Sigmoid colon (tissue), 7 donors: Measurements from ENCODE around the gene HACD4. TPM values are rescaled to one million over a fixed set of nuclear protein-coding genes. Genes with fewer than 3 reads are reported as not detected.
"Not testable (repeated sequence)": the region's sequence is repeated elsewhere in the genome, so short reads cannot be mapped to it uniquely, and the experiment has no call there.

ENCODE experiments used
- DNase-seq: peaks from one replicate; pipeline ENCODE4 v3.0.0-alpha.2; 2019
- H3K27ac ChIP-seq, 4 donors: fragments of 200-600 bp; sonication (generic); one replicate each; pipeline ENCODE4 v1.5.1; 2016 to 2019; ENCODE audit warnings: mild to moderate bottlenecking in 1 of 4
- H3K27me3 ChIP-seq, 3 donors: fragments of 200-600 bp; sonication (generic); one replicate each; pipeline ENCODE4 v1.5.1; 2019; ENCODE audit warnings: mild to moderate bottlenecking in 1 of 3
- H3K36me3 ChIP-seq, 4 donors: fragments of 200-600 bp; sonication (generic); one replicate each; pipeline ENCODE4 v1.5.1; 2016 to 2019
- H3K4me1 ChIP-seq, 4 donors: fragments of 200-600 bp; sonication (generic); one replicate each; pipeline ENCODE4 v1.5.1; 2017 to 2019
- H3K4me3 ChIP-seq, 4 donors: fragments of 200-600 bp; sonication (generic); one replicate each; pipeline ENCODE4 v1.5.1; 2017 to 2019; ENCODE audit warnings: mild to moderate bottlenecking in 2 of 4, moderate library complexity in 1 of 4
- H3K9me3 ChIP-seq, 4 donors: fragments of 200-600 bp in 3 of 4; sonication (generic) in 3 of 4; one replicate each; pipeline versions ENCODE4 v1.5.1 to v1.6.1; 2013 to 2019
- EP300 ChIP-seq, 4 donors: sonication (generic); formaldehyde crosslinking; IDR thresholded peaks; one replicate each; pipeline ENCODE4 v1.6.1; 2017; ENCODE audit warnings: antibody characterized with exemption in 4 of 4
- POLR2A ChIP-seq, 2 donors: fragments of 450-650 bp; IDR thresholded peaks; one replicate each; pipeline ENCODE4 v1.6.1; 2016; ENCODE audit warnings: antibody characterized with exemption in 2 of 2, mild to moderate bottlenecking in 2 of 2, moderate library complexity in 2 of 2
- POLR2AphosphoS5 ChIP-seq, 4 donors: sonication (generic); formaldehyde crosslinking; IDR thresholded peaks; one replicate each; pipeline ENCODE4 v1.6.1; 2017; ENCODE audit warnings: antibody characterized with exemption in 4 of 4
- WGBS, 2 donors: extraction: QIAGEN DNeasy Blood & Tissue Kit; methylation state at CpG; one replicate each; pipeline ENCODE4 v1.1.7; 2013; 5-methylcytosine and 5-hydroxymethylcytosine counted together
- intact Hi-C: fragments of 100-400 bp; cut with DNase I; formaldehyde crosslinking; loops from one replicate; pipeline ENCODE4 v1.15.1; 2023
- polyA plus RNA-seq, 3 donors: library from polyadenylated mRNA; stranded (reverse); fragments of 200-250 nt; gene quantifications; one replicate each; pipeline ENCODE4 v1.2.3, GENCODE V29; 2013
- total RNA-seq, 4 donors: library from RNA; depleted of rRNA; stranded (reverse); fragments of >200 nt; gene quantifications; one replicate each; pipeline ENCODE4 v1.1.0, GENCODE V29; 2016
- TF ChIP-seq, protein P1 (sequence below), 4 experiments: fragments of 450-650 bp in 3 of 4; fragments of 200-600 bp in 1 of 4; IDR thresholded peaks; one replicate each; pipeline ENCODE4 v1.5.1; 2016 to 2019; ENCODE audit warnings: antibody characterized with exemption in 4 of 4, mild to moderate bottlenecking in 3 of 4, moderate library complexity in 2 of 4
- donor health status: healthy with polysubstance abuse.
- donor health status: Bipolar disorder and iron deficiency.
- donor health status: healthy.

Gene HACD4
- total and polyA plus RNA-seq, 7 donors: 1.4 to 14.7 (median 8.8) TPM

DNA sequence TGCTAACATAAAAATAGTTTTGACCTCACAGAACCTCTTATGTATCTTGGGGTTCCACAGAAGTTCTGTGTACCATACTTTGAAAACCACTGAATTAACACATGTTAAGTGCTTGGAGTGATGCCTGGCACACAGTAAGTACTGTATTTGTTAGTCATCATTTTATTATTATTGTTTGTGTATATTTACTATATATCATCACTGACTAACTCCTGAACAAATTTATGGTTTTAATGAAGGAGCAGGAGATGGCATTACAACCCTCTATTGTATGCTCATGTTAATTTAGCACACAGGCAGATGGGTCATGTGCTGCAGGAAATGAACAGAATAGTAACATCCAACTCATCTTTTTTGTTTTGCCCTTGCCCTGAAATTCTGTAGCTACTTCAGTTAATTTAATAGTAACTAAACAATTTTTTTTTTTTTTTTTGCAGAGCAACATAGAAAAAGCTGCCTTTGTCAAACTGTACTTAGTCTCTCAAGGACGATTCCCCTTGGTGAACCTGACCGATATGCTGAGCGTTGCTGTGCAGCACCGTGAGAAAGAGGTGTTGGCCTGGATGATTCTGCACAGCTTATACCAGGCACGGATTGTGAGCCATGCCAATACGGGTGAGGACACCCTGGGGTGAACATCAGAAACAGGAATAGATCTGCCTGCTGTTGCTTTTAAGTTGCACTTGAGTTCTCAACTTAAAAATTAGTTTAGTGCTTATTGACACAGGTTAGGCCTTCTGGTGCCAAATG, 45.4 kb downstream of the HACD4 start:
- H3K9me3 ChIP-seq: no peaks in the 10 kb centered on the region
- intact Hi-C loops: loop anchor here (10.0 kb wide), 1 partner anchor 109 kb away; no protein-coding TSS in a partner anchor
- no peak for TF ChIP-seq POLR2AphosphoS5 (IDR thresholded peaks at IDR 0.05)
- TF ChIP-seq POLR2A (IDR thresholded peaks at IDR 0.05): no peak
- H3K27ac ChIP-seq: no peak overlapping the region
- H3K4me3 ChIP-seq: no peak overlapping the region
- H3K4me1 ChIP-seq: peaks cover 0 to 49% (median 31%) of the 10 kb centered on the region in 4 donors
- DNase-seq: no peak
- 94 to 96% methylated on average over 6 of the region's 6 CpGs for WGBS, 2 donors
- H3K27me3 ChIP-seq: no peaks in the 10 kb centered on the region
- peaks cover 0 to 8% (median 6%) of the 10 kb centered on the region in 4 donors for H3K36me3 ChIP-seq

DNA sequence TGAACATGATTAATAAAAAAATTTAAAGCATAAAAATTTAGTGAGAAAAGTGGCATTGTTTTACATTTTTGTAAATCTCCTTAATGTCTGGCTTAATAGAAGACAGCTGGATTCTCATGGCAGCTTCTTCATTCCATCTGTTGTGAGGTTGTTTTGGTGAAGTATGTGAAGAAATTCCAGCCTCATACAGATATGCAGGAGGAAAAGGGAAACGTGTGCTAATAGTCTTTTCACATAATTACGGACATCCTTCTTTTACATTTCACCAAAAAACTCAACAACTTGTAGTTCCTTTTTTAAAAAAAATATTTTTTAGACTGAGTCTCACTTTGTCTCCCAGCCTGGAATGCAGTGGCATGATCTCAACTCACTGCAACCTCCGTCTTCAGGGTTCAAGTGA, 46.9 kb downstream of the HACD4 start:
- intact Hi-C loops: loop anchor here (10.0 kb wide), 1 partner anchor 110 kb away; no protein-coding TSS in a partner anchor
- no peaks in the 10 kb centered on the region for H3K27me3 ChIP-seq
- TF ChIP-seq POLR2AphosphoS5 (IDR thresholded peaks at IDR 0.05): no peak
- no peak for TF ChIP-seq EP300 (IDR thresholded peaks at IDR 0.05)
- TF ChIP-seq, protein P1, sequence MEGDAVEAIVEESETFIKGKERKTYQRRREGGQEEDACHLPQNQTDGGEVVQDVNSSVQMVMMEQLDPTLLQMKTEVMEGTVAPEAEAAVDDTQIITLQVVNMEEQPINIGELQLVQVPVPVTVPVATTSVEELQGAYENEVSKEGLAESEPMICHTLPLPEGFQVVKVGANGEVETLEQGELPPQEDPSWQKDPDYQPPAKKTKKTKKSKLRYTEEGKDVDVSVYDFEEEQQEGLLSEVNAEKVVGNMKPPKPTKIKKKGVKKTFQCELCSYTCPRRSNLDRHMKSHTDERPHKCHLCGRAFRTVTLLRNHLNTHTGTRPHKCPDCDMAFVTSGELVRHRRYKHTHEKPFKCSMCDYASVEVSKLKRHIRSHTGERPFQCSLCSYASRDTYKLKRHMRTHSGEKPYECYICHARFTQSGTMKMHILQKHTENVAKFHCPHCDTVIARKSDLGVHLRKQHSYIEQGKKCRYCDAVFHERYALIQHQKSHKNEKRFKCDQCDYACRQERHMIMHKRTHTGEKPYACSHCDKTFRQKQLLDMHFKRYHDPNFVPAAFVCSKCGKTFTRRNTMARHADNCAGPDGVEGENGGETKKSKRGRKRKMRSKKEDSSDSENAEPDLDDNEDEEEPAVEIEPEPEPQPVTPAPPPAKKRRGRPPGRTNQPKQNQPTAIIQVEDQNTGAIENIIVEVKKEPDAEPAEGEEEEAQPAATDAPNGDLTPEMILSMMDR (IDR thresholded peaks at IDR 0.05): no peak
- TF ChIP-seq POLR2A (IDR thresholded peaks at IDR 0.05): no peak
- H3K4me1 ChIP-seq: peaks cover 0 to 62% (median 37%) of the 10 kb centered on the region in 4 donors
- H3K4me3 ChIP-seq: no peak overlapping the region
- no peak for DNase-seq
- no peaks in the 10 kb centered on the region for H3K9me3 ChIP-seq
- 78 to 86% methylated on average over 3 of the region's 3 CpGs for WGBS, 2 donors
- no peaks in the 10 kb centered on the region for H3K36me3 ChIP-seq
- H3K27ac ChIP-seq: peak overlapping the region in 2 of 4 donors; percentile 33 to 35

DNA sequence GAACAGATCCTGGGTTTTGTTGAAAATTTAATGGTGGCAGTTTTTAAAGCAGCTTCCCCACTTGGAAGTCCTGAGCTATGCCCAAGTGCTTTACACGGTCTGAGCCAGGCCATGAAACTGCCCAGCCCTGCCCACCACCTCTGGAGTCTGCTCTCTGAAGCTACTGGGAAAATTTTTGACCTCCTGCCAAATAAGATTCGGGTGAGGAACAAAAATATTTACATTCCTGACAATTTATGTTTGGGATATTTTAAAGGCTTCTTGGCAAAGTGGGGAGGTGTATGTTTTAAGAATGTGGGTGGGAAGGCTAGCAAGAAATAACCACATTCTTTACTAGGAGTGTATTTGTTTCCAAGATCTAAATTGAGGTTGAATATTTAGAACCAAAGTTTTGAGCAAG, 50.0 kb downstream of the HACD4 start:
- no peak for DNase-seq
- H3K4me1 ChIP-seq: peaks cover 0 to 50% (median 34%) of the 10 kb centered on the region in 4 donors
- H3K27me3 ChIP-seq: no peaks in the 10 kb centered on the region
- H3K4me3 ChIP-seq: peak overlapping the region in 1 of 4 donors; percentile 10
- H3K36me3 ChIP-seq: peaks cover 0 to 5% (median 0%) of the 10 kb centered on the region in 4 donors
- intact Hi-C loops: loop anchor here (10.0 kb wide), 1 partner anchor 113 kb away; no protein-coding TSS in a partner anchor
- peak overlapping the region; percentile 63 to 80 (median 74) for H3K27ac ChIP-seq
- H3K9me3 ChIP-seq: no peaks in the 10 kb centered on the region
- TF ChIP-seq EP300 (IDR thresholded peaks at IDR 0.05): no peak
- TF ChIP-seq, protein P1 (IDR thresholded peaks at IDR 0.05): no peak
- no peak for TF ChIP-seq POLR2A (IDR thresholded peaks at IDR 0.05)
- TF ChIP-seq POLR2AphosphoS5 (IDR thresholded peaks at IDR 0.05): no peak
- 16 to 44% methylated on average over 2 of the region's 2 CpGs for WGBS, 2 donors

DNA sequence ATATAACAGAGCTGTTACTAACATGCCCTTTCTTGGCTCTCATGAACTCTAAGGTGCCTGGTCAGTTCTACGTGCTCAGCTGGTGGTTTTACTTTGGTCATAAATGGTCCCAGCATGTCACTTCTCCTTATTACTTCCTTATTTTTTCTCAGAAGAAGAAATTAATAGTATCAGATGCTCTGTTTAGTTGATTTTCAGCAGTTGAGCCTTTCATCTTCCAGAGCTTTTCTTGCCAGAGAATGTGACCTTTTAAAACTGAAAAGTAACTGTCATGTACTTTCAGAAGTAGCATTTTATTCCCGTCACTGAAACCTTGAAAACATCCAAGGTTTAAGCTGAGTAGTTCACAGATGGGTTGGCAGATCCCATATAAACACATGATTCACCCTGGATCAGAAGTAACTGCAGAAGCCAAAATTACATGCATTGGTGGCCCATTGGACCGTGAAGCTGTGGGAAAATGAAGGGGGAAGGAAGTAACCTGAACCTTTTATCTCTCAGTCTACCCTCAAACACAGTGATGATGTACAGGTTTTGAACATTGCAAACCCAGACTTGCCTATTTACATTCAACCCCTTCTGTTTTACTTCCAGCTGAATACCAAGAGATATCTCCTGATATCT, 50.5 kb downstream of the HACD4 start:
- Histone ChIP-seq H3K27me3 (no peaks in the 10 kb centered on the region), H3K27ac (peak overlapping the region; percentile 63 to 80 (median 74)), H3K4me3 (peak overlapping the region in 1 of 4 donors; percentile 10), H3K9me3 (no peaks in the 10 kb centered on the region), H3K4me1 (peaks cover 0 to 50% (median 34%) of the 10 kb centered on the region in 4 donors), H3K36me3 (peaks cover 0 to 6% (median 0%) of the 10 kb centered on the region in 4 donors)
- TF ChIP-seq POLR2A (IDR thresholded peaks at IDR 0.05) (no peak), POLR2AphosphoS5 (IDR thresholded peaks at IDR 0.05) (peak in 3 of 4 donors; percentile 27 to 53 (median 40))
- 42 to 79% methylated on average over 3 of the region's 3 CpGs for WGBS, 2 donors
- intact Hi-C loops: loop anchor here (10.0 kb wide), 1 partner anchor 114 kb away; no protein-coding TSS in a partner anchor
- DNase-seq: no peak

DNA sequence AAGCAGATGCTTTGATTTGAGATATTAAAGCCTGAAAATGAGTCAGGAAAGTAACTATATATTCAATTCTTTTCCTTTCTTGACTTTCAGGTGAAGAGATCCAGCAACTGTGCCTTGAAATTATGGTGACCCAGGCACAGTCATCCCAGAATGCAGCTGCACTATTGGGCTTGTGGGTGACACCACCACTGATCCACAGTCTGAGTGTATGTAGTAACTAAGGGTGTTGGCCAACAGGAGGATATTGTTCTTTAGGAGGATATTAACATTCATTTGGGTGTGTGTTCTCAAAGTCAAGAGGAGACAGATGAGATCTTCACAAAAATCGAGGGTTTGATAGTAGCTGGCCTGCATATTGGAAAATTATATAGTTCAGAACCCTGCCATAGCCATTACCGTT, 53.2 kb downstream of the HACD4 start:
- intact Hi-C loops: no loop called here
- Histone ChIP-seq H3K36me3 (peaks cover 0 to 6% (median 0%) of the 10 kb centered on the region in 4 donors), H3K9me3 (no peaks in the 10 kb centered on the region), H3K4me1 (peaks cover 0 to 32% (median 24%) of the 10 kb centered on the region in 4 donors), H3K27ac (no peak overlapping the region), H3K4me3 (no peak overlapping the region), H3K27me3 (no peaks in the 10 kb centered on the region)
- TF ChIP-seq POLR2AphosphoS5 (IDR thresholded peaks at IDR 0.05) (no peak), EP300 (IDR thresholded peaks at IDR 0.05) (no peak), POLR2A (IDR thresholded peaks at IDR 0.05) (no peak)
- TF ChIP-seq, protein P1 (IDR thresholded peaks at IDR 0.05): no peak
- WGBS, 2 donors: 90 to 96% methylated on average over 2 of the region's 2 CpGs
- no peak for DNase-seq

DNA sequence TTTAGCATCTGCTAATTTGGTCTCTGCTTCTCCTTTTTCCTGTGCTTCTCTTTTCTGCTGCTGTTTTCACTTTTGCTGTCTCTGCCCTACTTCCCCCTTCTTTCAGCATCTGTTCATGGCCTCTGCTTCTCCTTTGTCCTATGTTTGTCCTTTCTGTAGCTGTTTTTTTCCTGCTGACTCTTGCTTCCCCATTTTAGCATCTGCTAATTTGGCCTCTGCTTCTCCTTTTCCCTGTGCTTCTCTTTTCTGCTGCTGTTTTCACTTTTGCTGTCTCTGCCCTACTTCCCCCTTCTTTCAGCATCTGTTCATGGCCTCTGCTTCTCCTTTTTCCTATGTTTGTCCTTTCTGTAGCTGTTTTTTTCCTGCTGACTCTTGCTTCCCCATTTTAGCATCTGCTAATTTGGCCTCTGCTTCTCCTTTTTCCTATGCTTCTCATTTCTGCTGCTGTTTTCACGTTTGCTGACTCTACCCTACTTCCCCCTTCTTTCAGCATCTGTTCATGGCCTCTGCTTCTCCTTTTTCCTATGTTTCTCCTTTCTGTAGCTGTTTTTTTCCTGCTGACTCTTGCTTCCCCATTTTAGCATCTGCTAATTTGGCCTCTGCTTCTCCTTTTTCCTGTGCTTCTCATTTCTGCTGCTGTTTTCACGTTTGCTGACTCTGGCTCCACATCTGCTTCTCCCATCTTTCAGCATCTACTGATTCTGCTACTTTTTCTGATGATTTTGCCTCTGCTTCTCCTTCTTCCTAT, 57.1 kb downstream of the HACD4 start:
- DNase-seq, H3K4me1 ChIP-seq, H3K36me3 ChIP-seq, H3K27ac ChIP-seq, H3K4me3 ChIP-seq, H3K27me3 ChIP-seq, H3K9me3 ChIP-seq, intact Hi-C loops: not testable (repeated sequence)
- 58 to 73% methylated on average over 2 of the region's 2 CpGs for WGBS, 2 donors

DNA sequence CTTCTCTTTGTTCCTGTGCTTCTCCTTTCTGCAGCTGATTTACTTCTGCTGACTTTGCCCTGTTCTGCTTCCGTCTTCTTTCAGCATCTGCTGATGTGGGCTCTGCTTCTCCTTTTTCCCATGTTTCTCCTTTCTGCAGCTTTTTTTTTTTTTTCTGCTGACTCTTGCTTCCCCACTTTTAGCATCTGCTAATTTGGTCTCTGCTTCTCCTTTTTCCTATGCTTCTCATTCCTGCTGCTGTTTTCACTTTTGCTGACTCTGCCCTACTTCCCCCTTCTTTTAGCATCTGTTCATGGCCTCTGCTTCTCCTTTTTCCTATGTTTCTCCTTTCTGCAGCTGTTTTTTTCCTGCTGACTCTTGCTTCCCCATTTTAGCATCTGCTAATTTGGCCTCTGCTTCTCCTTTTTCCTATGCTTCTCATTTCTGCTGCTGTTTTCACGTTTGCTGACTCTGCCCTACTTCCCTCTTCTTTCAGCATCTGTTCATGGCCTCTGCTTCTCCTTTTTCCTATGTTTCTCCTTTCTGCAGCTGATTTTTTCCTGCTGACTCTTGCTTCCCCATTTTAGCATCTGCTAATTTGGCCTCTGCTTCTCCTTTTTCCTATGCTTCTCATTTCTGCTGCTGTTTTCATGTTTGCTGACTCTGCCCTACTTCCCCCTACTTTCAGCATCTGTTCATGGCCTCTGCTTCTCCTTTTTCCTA, 58.0 kb downstream of the HACD4 start:
- DNase-seq, H3K27ac ChIP-seq, H3K4me1 ChIP-seq, H3K4me3 ChIP-seq, intact Hi-C loops, H3K36me3 ChIP-seq, H3K27me3 ChIP-seq, H3K9me3 ChIP-seq: not testable (repeated sequence)
- WGBS, 2 donors: 76 to 87% methylated on average over 2 of the region's 2 CpGs
